Measurements from ENCODE around the gene BHMT2.

BHMT2 gene

GRCh38 chr5:79107020-79107796, 37.6 kb downstream of the BHMT2 start:
- DNase-seq (ENCODE audit: low read depth): peak; percentile 23
- no peak overlapping the region for H3K4me3 ChIP-seq (ENCODE audit: low read length)
- no peak for TF ChIP-seq CTCF (conservative IDR thresholded peaks at IDR 0.05; ENCODE audit: low read depth, low read length)

- no peak overlapping the region for H3K4me3 ChIP-seq (ENCODE audit: low read length)
- TF ChIP-seq CTCF (conservative IDR thresholded peaks at IDR 0.05; ENCODE audit: low read depth, low read length): no peak
- no peak for DNase-seq (ENCODE audit: low read depth)
These were observed 38.5 kb downstream of the BHMT2 start for GRCh38 chr5:79108086-79108485.

GRCh38 chr5:79108792-79109191, 39.2 kb downstream of the BHMT2 start:
- no peak for TF ChIP-seq CTCF (conservative IDR thresholded peaks at IDR 0.05; ENCODE audit: low read depth, low read length)
- DNase-seq (ENCODE audit: low read depth): no peak
- no peak overlapping the region for H3K4me3 ChIP-seq (ENCODE audit: low read length)

- peak; percentile 46 for TF ChIP-seq CTCF (conservative IDR thresholded peaks at IDR 0.05; ENCODE audit: low read depth, low read length)
- no peak overlapping the region for H3K4me3 ChIP-seq (ENCODE audit: low read length)
- no peak for DNase-seq (ENCODE audit: low read depth)
These were observed 40.2 kb downstream of the BHMT2 start for GRCh38 chr5:79109527-79110492.

GRCh38 chr5:79111387-79111959, 41.9 kb downstream of the BHMT2 start, which contains the start of gene BHMT:
Gene BHMT (plus strand): TSS chr5:79111809. CDS start chr5:79111886, 77 bp downstream.
- no peak for DNase-seq (ENCODE audit: low read depth)
- peak within 1 kb of the TSS; percentile 27 for H3K4me3 ChIP-seq (ENCODE audit: low read length)
- no peak for TF ChIP-seq CTCF (conservative IDR thresholded peaks at IDR 0.05; ENCODE audit: low read depth, low read length)

GRCh38 chr5:79111960-79112702, 42.6 kb downstream of the BHMT2 start:
- no peak for DNase-seq (ENCODE audit: low read depth)
- TF ChIP-seq CTCF (conservative IDR thresholded peaks at IDR 0.05; ENCODE audit: low read depth, low read length): peak; percentile 4
- H3K4me3 ChIP-seq (ENCODE audit: low read length): peak overlapping the region; percentile 27
